DMS153 treated with DMSO at 0.1 percent for 48 hours (cell line): ENCODE measurements around the gene PPP4R3C.
"Not testable (repeated sequence)": the region's sequence is repeated elsewhere in the genome, so short reads cannot be mapped to it uniquely, and the experiment has no call there.

Experiments
- DNase-seq: peaks from one replicate; lab custom pipeline; 2025; ENCODE audit not compliant: unreplicated experiment; lab: John Stamatoyannopoulos, UW

The PPP4R3C gene

DNA sequence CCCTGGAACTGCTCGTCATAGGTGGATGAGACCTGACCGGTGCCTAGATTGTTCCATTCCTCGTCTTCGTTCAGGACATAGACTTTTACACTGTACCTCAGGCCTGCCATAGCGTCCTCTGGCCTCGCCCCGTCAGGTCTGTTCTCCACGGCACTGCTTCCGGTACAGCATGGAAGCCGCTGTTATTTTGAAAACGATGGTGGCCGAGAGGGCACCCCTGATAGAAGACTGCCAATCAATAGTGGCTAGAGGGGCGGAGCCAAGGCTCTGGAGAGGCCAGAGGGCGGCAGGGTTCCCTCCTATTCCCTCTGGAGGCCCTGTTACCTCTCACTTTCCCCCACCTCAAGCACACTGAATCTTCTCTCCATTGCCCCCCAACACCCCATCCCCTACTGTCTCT lies at the start of gene PPP4R3C:
Gene PPP4R3C, minus strand, starts transcription at position 155 of the 400 bp plus-strand sequence. Its CDS starts 45 bp downstream, at position 110.
- peak; percentile 1 for DNase-seq

DNA sequence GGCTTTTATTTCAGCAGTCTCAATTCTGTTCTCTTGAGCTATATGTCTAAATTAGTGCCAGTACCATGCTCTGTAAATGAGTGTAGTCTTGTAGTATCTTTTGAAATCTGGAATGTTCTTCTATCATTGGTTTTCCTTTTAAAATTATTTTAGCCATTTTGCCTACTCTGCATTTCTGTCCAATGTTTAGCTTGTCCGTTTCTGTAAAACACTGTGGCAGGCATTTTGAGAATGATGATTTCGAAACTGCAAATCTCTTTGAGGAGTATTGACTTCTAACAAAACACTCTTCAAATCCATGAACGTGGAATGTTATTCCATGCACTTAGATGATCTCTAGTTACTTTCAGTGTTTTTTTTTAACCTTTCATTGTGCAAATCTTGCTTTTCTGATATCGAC lies 28.3 kb upstream of the PPP4R3C start:
- no peak for DNase-seq

GRCh38 chrX:27466051-27466450 lies 2.9 kb upstream of the PPP4R3C start:
- no peak for DNase-seq

DNA sequence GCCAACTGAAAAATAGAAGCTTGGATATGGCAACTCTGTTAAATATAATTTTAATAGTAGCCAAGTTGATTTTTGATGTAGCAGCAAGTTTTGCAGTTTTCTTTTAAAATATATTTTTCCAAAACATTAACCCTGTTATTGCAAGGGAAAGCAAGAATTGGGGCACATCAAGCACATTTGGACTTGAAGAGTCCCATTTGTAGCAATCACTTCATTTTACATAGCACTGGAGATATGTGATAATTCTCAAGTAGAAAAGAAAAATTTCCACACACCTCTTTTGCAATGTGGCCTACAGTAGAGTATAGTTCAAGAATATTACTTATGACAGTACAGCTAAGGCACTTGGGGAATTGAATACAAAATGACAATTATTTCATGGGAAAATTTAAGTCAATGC lies 1.9 kb upstream of the PPP4R3C start:
- no peak for DNase-seq

- DNase-seq, result not testable (repeated sequence)
Observed at GRCh38 chrX:27459129-27459528, 4.0 kb downstream of the PPP4R3C start.

- DNase-seq, result not testable (repeated sequence)
Observed at GRCh38 chrX:27458544-27458943, 4.6 kb downstream of the PPP4R3C start.

DNA sequence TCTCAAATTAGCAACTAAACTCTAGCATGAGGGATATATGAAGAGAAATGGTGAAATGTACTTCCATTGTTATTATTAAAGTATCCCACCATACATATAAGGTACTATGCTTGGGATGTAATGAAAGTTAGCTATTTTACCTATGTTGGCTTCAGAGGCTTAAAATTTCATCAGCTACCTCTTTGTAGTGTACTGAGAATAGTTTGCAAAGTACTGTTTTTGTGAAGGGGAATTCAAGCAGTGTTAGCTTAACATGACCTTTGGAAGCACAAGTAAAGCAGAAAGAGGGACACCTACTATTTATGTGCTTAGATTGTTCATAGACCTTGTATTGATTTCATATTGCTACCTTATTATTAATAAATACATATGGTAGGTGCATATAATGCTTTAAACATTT lies 11.8 kb downstream of the PPP4R3C start:
- DNase-seq, result no peak

- no peak for DNase-seq
Observed at GRCh38 chrX:27446423-27446822, 16.7 kb downstream of the PPP4R3C start.

GRCh38 chrX:27445438-27445837 lies 17.7 kb downstream of the PPP4R3C start:
- DNase-seq, result no peak

- DNase-seq, result no peak
Observed at GRCh38 chrX:27444093-27444908, 18.8 kb downstream of the PPP4R3C start.

DNA sequence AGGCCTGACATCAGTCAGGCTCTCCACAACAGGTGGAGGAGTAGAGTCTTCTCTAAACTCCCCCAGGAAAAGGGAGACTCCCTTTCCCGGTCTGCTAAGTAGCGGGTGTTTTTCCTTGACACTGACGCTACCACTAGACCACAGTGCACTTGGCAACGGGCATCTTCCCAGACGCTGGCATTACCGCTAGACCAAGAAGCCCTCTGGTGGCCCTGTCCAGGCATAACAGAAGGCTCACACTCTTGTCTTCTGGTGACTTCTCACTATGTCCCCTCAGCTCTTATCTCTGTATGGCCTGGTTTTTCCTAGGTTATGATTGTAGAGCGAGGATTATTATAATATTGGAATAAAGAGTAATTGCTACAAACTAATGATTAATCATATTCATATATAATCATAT lies 20.7 kb downstream of the PPP4R3C start:
- not testable (repeated sequence) for DNase-seq

DNA sequence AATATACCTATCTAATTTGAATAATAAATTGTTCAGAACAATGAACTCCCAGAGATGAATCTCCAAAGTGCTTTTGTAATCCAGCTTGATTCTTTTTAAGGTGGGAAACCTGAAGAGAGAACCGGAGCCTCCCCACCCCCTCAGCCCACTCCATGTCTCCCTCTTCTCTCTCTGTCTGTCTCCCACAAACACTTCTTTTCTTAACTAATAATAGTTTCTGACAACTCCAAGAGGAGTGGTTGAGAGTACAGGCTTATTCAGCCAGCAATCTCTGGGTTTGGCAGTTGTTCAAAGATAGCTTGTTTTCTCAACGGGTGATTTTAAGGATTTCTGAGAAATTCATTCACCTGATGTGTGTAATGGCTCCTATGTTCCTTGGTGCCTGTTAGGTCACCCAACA lies 23.4 kb downstream of the PPP4R3C start:
- DNase-seq, result no peak

GRCh38 chrX:27438937-27439336 lies 24.2 kb downstream of the PPP4R3C start:
- DNase-seq, result no peak

- DNase-seq, result no peak
Observed at GRCh38 chrX:27435031-27435430, 28.1 kb downstream of the PPP4R3C start.
